ENCODE data around the gene ROCK2. TPM values are rescaled to one million over a fixed set of nuclear protein-coding genes. Genes with fewer than 3 reads are reported as not detected.

The ROCK2 gene
- total RNA-seq, 4 donors from 2014 or later: 110 to 197 (median 155) TPM

DNA sequence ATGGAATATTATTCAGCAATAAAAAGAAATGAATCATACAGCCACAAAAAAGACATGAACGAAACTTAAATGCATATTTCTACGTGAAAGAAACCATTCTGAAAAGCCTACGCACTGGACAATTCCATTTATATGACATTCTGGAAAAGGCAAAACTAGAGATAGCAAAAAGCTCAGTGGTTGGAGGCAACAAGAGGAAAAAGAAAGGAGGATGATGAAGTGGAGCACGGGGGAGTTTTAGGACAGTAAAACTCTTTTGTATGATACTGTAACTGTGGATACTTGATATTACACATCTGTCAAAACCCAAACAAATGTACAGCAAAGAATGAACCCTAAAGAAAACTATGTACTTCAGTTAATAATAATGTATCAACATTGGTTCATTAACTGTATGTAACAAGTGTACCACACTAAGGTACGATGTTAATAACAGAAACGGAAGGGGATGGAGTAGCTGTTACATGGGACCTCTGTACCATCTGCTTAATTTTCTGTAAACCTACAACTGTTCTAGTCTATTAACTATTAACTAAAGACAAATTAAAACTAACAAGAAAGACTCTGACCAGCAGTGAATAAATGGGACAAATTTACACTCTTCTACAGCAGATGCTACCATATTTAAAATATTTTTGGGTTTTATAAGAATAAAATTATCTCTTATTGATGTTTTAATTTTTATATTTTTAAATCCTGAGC lies 31.5 kb downstream of the ROCK2 start:
- TF ChIP-seq, protein P1, sequence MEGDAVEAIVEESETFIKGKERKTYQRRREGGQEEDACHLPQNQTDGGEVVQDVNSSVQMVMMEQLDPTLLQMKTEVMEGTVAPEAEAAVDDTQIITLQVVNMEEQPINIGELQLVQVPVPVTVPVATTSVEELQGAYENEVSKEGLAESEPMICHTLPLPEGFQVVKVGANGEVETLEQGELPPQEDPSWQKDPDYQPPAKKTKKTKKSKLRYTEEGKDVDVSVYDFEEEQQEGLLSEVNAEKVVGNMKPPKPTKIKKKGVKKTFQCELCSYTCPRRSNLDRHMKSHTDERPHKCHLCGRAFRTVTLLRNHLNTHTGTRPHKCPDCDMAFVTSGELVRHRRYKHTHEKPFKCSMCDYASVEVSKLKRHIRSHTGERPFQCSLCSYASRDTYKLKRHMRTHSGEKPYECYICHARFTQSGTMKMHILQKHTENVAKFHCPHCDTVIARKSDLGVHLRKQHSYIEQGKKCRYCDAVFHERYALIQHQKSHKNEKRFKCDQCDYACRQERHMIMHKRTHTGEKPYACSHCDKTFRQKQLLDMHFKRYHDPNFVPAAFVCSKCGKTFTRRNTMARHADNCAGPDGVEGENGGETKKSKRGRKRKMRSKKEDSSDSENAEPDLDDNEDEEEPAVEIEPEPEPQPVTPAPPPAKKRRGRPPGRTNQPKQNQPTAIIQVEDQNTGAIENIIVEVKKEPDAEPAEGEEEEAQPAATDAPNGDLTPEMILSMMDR (IDR thresholded peaks at IDR 0.05): no peak

DNA sequence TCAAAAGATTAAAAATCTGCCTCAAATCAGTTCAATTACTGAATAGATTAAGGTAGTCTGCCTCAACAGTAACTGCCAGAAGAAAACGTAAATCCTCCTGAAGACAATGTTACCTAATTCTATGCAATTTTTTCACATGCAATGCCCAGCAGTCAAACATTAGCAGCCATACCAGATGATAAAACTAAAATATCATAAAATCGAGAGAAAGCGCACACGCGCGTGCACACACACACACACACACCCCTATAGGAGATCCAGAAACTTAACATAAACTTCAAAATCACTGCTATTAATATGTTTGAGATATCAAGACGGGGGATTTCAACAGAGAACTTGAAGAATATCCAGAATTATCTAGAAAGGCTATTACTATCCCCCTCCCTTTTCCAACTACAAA lies 32.9 kb downstream of the ROCK2 start:
- DNase-seq (ENCODE audit: low spot score) (no peak), ATAC-seq (ENCODE audit: low FRiP score) (no peak)
- TF ChIP-seq, protein P1 (IDR thresholded peaks at IDR 0.05): no peak

More for the DNA sequence above, 31.5 kb downstream of the ROCK2 start:
- ATAC-seq (ENCODE audit: low FRiP score) (no peak), DNase-seq (ENCODE audit: low spot score) (no peak)

DNA sequence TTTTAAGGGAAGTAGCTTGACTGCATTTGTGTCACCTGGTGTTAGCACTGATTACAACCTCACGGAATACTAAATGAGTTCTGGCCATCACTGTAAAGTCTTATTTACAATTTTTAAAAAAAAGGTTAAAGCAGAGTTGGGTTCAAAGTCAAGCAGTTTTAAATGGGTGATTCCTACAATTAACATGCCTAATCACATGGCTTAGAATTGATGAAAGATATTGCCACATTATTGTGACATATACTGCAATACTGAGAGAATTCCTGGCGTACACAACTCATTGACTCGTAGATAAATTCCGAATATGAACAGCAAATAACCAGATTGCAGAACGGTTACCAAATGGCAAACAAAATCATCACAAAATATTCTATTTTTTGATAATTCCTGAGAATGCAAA lies 34.2 kb downstream of the ROCK2 start:
- DNase-seq (ENCODE audit: low spot score) (no peak), ATAC-seq (ENCODE audit: low FRiP score) (no peak)
- TF ChIP-seq, protein P1 (IDR thresholded peaks at IDR 0.05): no peak

DNA sequence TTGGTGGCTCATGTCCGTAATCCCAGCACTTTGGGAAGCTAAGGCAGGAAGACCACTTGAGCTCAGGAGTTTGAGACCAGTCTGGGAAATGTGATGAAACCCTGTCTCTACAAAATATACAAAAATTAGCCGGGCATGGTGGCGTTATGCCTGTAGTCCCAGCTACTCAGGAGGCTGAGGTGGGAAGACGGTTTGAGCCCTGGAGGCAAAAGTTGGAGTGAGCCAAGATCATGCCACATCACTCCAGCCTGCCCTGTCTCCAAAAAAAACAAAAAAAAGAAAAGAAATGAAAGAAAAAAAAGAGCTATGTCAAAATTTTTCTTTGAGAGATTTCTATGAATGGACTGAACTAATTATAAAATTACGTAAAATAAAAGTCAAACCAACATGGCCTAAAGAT lies 34.7 kb downstream of the ROCK2 start:
- no peak for ATAC-seq (ENCODE audit: low FRiP score)
- no peak for DNase-seq (ENCODE audit: low spot score)
- TF ChIP-seq, protein P1 (IDR thresholded peaks at IDR 0.05): no peak

DNA sequence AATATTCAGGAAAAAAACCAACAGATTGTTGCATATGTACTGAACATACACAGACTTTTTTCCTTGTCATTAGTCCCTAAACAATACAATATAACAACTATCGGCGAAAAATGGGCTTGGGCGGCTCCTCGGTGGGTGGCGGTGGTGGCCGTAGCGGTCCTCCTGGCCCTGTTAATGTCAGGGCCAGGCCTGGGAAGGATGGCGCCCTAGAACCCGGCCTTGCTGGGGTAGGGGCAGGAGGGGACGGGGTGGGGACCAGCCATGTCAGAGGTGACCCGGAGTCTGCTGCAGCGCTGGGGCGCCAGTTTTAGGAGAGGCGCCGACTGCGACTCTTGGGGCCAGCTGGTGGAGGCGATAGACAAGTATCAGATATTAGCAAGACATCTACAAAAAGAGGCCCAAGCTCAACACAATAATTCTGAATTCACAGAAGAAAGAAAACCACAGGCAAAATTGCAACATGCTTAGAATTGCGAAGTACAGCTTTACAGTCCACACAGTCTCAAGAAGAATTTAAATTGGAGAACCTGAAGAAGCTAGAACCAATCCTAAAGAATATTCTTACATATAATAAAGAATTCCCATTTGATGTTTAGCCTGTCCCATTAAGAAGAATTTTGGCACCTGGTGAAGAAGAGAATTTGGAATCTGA lies 36.5 kb downstream of the ROCK2 start:
- TF ChIP-seq, protein P1 (IDR thresholded peaks at IDR 0.05): no peak
- no peak for ATAC-seq (ENCODE audit: low FRiP score)
- no peak for DNase-seq (ENCODE audit: low spot score)

DNA sequence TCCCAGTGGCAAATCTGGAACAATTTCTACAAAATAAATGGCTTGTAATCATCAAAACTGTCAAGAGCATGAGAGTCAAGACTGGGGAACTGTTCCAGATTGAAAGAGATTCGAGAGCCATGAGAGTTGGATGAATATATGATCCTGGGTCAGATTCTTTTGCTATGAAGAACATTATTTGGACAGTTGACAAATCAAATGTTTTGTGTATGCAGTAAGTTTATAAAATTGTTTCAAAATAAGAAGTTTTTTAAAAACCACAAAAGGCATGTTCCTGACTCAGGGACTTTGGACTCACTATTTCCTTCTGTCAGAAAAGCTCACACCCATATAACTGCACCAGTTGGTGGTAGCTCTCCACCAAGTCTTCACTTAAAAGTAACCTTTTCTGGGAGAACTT lies 38.5 kb downstream of the ROCK2 start:
- DNase-seq (ENCODE audit: low spot score) (no peak), ATAC-seq (ENCODE audit: low FRiP score) (peak; percentile 50)
- TF ChIP-seq, protein P1 (IDR thresholded peaks at IDR 0.05): no peak

DNA sequence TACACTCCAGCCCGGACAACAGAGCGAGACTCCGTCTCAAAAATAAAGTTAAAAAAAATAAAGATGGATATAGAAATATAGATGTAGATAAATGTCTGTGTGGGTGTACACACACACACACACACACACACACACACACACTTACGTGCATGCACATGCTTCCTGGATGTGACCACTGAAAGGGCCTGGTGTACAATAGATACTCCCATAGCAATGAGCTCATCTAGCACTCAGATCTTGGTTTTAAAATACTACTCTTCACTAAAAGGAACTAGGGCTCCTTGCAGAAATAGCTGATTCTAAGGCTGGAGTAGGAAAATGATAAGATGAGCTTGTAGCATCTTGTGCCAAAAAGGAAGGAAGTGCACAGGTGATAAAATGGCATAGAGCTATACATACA lies 39.1 kb downstream of the ROCK2 start:
- ATAC-seq (ENCODE audit: low FRiP score): no peak
- TF ChIP-seq, protein P1 (IDR thresholded peaks at IDR 0.05): no peak
- DNase-seq (ENCODE audit: low spot score): no peak

Measured in omental fat pad (tissue), 4 donors.